GM13977 (cell line): ENCODE measurements around the gene BEAN1.

Experiments
- DNase-seq: peaks from one replicate; pipeline ENCODE4 v3.0.0; 2012; ENCODE audit warnings: low spot score
- CTCF ChIP-seq: IDR thresholded peaks from 2 replicates; pipeline ENCODE4 v1.5.1; 2012; ENCODE audit warnings: mild to moderate bottlenecking, control low read depth; ENCODE audit not compliant: insufficient read depth; ENCODE audit errors: extremely low read depth, missing control alignments
- in situ Hi-C: fragments of 300-500 bp; cut with MboI; formaldehyde crosslinking; loops from one replicate; pipeline ENCODE4 v1.12.0; 2022; ENCODE audit warnings: low sequenced_read_pairs, low pct_unique_long_range_greater_than_20kb, mixed read lengths, inconsistent platforms; ENCODE audit not compliant: unreplicated experiment

Gene BEAN1

GRCh38 chr16:66419527-66419926, 7.6 kb upstream of the BEAN1 start:
- in situ Hi-C loops = loop anchor here (25.0 kb wide), 3 partner anchors 168 to 443 kb away; partner anchors contain the start of gene CMTM2
- DNase-seq = no peak
- TF ChIP-seq CTCF = no peak

- in situ Hi-C loops = loop anchor here (25.0 kb wide), 3 partner anchors 167 to 442 kb away; partner anchors contain the start of gene CMTM2
- no peak for TF ChIP-seq CTCF
- no peak for DNase-seq
Observed at GRCh38 chr16:66420396-66420795, 6.7 kb upstream of the BEAN1 start.

- no peak for DNase-seq
- in situ Hi-C loops = loop anchor here (25.0 kb wide), 3 partner anchors 165 to 440 kb away; partner anchors contain the start of gene CMTM2
- TF ChIP-seq CTCF = no peak
Observed at GRCh38 chr16:66421891-66422290, 5.2 kb upstream of the BEAN1 start.

- DNase-seq = no peak
- TF ChIP-seq CTCF = no peak
- in situ Hi-C loops = loop anchor here (25.0 kb wide), 3 partner anchors 165 to 440 kb away; partner anchors contain the start of gene CMTM2
Observed at GRCh38 chr16:66422366-66422765, 4.7 kb upstream of the BEAN1 start.

GRCh38 chr16:66423177-66423576, 3.9 kb upstream of the BEAN1 start:
- in situ Hi-C loops = loop anchor here (25.0 kb wide), 3 partner anchors 164 to 439 kb away; partner anchors contain the start of gene CMTM2
- TF ChIP-seq CTCF = no peak
- DNase-seq = no peak

- no peak for TF ChIP-seq CTCF
- DNase-seq = no peak
- in situ Hi-C loops = no loop called here
Observed at GRCh38 chr16:66425651-66426050, 1.4 kb upstream of the BEAN1 start.
